ENCODE data around the gene POLR2J.

GRCh38 chr7:102446387-102447156 is 32.1 kb downstream of the POLR2J start:
- no peak for TF ChIP-seq EP300 (IDR thresholded peaks at IDR 0.05)
- no peak for TF ChIP-seq POLR2AphosphoS5 (IDR thresholded peaks at IDR 0.05)
- TF ChIP-seq, protein P1, sequence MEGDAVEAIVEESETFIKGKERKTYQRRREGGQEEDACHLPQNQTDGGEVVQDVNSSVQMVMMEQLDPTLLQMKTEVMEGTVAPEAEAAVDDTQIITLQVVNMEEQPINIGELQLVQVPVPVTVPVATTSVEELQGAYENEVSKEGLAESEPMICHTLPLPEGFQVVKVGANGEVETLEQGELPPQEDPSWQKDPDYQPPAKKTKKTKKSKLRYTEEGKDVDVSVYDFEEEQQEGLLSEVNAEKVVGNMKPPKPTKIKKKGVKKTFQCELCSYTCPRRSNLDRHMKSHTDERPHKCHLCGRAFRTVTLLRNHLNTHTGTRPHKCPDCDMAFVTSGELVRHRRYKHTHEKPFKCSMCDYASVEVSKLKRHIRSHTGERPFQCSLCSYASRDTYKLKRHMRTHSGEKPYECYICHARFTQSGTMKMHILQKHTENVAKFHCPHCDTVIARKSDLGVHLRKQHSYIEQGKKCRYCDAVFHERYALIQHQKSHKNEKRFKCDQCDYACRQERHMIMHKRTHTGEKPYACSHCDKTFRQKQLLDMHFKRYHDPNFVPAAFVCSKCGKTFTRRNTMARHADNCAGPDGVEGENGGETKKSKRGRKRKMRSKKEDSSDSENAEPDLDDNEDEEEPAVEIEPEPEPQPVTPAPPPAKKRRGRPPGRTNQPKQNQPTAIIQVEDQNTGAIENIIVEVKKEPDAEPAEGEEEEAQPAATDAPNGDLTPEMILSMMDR (IDR thresholded peaks at IDR 0.05): no peak
